Left lung (tissue), 10 donors: ENCODE measurements around the gene PLD1. TPM values are rescaled to one million over a fixed set of nuclear protein-coding genes. Genes with fewer than 3 reads are reported as not detected.
"Not testable (repeated sequence)": the region's sequence is repeated elsewhere in the genome, so short reads cannot be mapped to it uniquely, and the experiment has no call there.

Source experiments
- ATAC-seq: fragments of 200-7000 bp; cut with Tn5 transposase; one replicate; pipeline ENCODE4 v1.9.1; 2020; ENCODE audit warnings: moderate library complexity
- DNase-seq, 4 donors: peaks; one replicate each; pipeline ENCODE4 v3.0.0-alpha.2; 2013 to 2020
- H3K27ac ChIP-seq, 2 donors: fragments of 200-600 bp; sonication (generic) in 1 of 2; one replicate each; pipeline versions ENCODE4 v1.5.0 to v1.8.0; 2020 to 2021
- H3K27me3 ChIP-seq, 2 donors: fragments of 200-600 bp; sonication (generic) in 1 of 2; one replicate each; pipeline versions ENCODE4 v1.5.0 to v1.8.0; 2020 to 2021
- H3K36me3 ChIP-seq, 2 donors: fragments of 200-600 bp; sonication (generic) in 1 of 2; one replicate each; pipeline versions ENCODE4 v1.5.0 to v1.8.0; 2020 to 2021
- H3K4me1 ChIP-seq, 2 donors: fragments of 200-600 bp; one replicate each; pipeline ENCODE4 v1.8.0; 2021
- H3K4me3 ChIP-seq, 2 donors: fragments of 200-600 bp; sonication (generic) in 1 of 2; one replicate each; pipeline versions ENCODE4 v1.5.0 to v1.8.0; 2020 to 2021; ENCODE audit warnings: mild to moderate bottlenecking in 1 of 2
- H3K9me3 ChIP-seq, 2 donors: fragments of 200-600 bp; sonication (generic) in 1 of 2; one replicate each; pipeline versions ENCODE4 v1.5.0 to v1.8.0; 2020 to 2021
- intact Hi-C, 2 donors: fragments of 100-400 bp; cut with DNase I; formaldehyde crosslinking; loops; one replicate each; pipeline versions ENCODE4 v1.11.2 to v1.14.2; 2022
- polyA plus RNA-seq, 6 donors: library from polyadenylated mRNA; unstranded; fragments of 120-200 nt; gene quantifications; one replicate each; pipeline ENCODE4 v1.2.1, GENCODE V29; 2013; ENCODE audit not compliant: insufficient read length in 6 of 6
- total RNA-seq, 2 donors: library from RNA; stranded (reverse); fragmentation: NEBNext Ultra II Directional; extraction: Animal tissue kit (Norgen Biotek cat#: 25700); gene quantifications; one replicate each; pipeline ENCODE4 v1.2.1, GENCODE V29; 2021
- TF ChIP-seq, protein P1 (sequence below), 2 donors: fragments of 200-600 bp; sonication (generic) in 1 of 2; IDR thresholded peaks; one replicate each; pipeline versions ENCODE4 v1.5.0 to v1.8.0; 2021; ENCODE audit warnings: antibody characterized with exemption in 2 of 2
- donor health status: DM: no; HTN: yes; CAD: no.
- donor health status: DM: no; HTN: no; CAD: no.

Gene PLD1
- total and polyA plus RNA-seq, 8 donors = 2.9 to 18.7 (median 5.8) TPM

DNA sequence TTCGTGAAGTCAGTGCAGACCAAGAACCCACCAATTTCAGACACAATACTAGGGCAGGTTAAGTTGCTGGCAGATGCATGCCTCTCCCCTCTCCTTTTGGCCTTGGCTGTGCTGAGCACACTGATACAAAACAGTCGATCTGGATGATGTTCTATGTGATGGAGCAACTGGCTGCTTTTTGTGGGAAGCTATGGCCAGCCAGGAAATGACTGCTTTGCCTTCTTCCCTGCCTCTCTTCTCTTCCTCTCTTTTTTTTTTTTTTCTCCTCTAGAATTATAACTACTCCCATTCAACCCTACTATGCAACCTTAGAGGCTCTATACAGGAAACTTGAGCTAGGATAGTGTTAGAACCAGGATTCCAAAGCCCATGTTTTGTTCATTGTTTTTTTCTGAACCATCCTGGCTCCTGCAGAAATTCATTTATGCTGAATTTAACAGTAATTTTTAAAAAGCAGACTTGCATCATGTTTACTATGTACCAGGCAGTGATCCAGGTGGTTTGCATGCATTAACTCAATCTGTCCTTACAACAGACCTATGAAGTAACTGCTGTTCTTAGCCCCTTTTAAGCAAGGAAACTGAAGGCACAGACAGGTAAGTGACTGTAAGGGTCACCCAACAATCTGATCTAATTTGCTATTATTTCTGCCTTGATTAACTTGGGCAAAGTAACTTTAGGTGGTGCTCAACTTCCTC is 62.9 kb downstream of the PLD1 start:
- intact Hi-C loops = no loop called here
- Histone ChIP-seq H3K36me3 (no peaks in the 10 kb centered on the region), H3K27me3 (no peaks in the 10 kb centered on the region), H3K9me3 (no peaks in the 10 kb centered on the region), H3K4me1 (peaks cover 0 to 8% of the 10 kb centered on the region in 2 donors), H3K27ac (no peak overlapping the region), H3K4me3 (no peak overlapping the region)
- no peak for ATAC-seq
- TF ChIP-seq, protein P1, sequence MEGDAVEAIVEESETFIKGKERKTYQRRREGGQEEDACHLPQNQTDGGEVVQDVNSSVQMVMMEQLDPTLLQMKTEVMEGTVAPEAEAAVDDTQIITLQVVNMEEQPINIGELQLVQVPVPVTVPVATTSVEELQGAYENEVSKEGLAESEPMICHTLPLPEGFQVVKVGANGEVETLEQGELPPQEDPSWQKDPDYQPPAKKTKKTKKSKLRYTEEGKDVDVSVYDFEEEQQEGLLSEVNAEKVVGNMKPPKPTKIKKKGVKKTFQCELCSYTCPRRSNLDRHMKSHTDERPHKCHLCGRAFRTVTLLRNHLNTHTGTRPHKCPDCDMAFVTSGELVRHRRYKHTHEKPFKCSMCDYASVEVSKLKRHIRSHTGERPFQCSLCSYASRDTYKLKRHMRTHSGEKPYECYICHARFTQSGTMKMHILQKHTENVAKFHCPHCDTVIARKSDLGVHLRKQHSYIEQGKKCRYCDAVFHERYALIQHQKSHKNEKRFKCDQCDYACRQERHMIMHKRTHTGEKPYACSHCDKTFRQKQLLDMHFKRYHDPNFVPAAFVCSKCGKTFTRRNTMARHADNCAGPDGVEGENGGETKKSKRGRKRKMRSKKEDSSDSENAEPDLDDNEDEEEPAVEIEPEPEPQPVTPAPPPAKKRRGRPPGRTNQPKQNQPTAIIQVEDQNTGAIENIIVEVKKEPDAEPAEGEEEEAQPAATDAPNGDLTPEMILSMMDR (IDR thresholded peaks at IDR 0.05) = no peak
- DNase-seq = no peak

DNA sequence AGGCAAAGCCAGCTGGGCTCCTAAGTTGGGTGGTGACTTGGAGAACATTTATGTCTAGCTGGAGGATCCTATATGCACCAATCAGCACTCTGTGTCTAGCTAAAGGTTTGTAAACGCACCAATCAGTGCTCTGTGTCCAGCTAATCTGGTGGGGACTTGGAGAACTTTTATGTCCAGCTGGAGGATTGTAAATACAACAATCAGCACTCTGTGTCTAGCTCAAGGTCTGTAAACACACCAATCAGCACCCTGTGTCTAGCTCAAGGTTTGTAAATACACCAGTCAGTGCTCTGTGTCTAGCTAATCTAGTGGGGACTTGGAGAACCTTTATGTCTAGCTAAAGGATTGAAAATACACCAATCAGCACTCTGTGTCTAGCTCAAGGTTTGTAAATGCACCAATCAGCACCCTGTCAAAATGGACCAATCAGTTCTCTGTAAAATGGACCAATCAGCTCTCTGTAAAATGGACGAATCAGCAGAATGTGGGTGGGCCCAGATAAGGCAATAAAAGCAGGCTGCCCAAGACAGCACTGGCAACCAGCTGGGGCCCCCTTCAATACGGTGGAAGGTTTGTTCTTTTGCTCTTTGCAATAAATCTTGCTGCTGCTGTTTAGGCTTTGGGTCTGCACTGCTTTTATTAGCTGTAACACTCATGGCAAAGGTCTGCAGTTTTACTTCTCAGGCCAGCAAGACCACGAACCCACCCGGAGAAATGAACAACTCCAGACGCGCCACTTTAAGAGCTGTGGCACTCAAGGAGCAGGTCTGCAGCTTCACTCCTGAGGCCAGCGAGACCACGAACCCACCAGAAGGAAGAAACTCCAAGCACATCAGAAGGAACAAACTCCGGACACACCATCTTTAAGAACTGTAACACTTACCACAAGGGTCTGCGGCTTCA is 63.7 kb downstream of the PLD1 start:
- H3K27ac ChIP-seq, intact Hi-C loops, ATAC-seq, H3K4me1 ChIP-seq, H3K9me3 ChIP-seq, DNase-seq, H3K36me3 ChIP-seq, H3K27me3 ChIP-seq, H3K4me3 ChIP-seq: not testable (repeated sequence)

DNA sequence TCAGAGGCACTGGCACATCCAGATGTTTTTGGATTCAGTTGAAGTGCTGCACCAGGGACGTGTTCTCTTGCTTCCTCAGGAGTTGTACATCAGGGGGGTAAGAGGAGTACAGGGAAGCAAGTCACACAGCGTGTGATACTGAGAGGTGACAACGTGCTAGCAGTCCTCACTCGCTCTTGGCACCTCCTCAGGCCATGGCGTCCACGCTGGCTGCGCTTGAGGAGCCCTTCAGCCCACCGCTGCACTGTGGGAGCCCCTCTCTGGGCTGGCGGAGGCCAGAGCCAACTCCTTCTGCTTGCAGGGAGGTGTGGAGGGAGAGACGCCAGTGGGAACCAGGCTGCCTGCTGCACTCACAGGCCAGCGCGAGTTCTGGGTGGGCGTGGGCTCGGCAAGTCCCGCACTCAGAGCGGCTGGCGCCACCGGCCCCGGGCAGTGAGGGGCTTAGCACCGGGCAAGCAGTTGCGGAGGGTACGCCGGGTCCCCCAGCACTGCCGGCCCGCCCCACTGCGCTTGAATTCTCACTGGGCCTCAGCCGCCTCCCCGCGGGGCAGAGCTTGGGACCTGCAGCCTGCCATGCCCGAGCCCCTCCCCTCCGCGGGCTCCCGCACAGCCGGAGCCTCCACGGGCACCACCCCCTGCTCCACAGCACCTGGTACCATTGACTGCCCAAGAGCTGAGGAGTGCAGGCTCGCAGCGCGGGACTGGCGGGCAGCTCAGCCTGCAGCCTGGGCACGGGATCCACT is 64.5 kb downstream of the PLD1 start:
- Histone ChIP-seq H3K27ac (no peak overlapping the region), H3K4me1 (peaks cover 0 to 8% of the 10 kb centered on the region in 2 donors), H3K27me3 (no peaks in the 10 kb centered on the region), H3K9me3 (no peaks in the 10 kb centered on the region), H3K36me3 (no peaks in the 10 kb centered on the region), H3K4me3 (no peak overlapping the region)
- TF ChIP-seq, protein P1 (IDR thresholded peaks at IDR 0.05) = no peak
- intact Hi-C loops = no loop called here
- DNase-seq (peak in 1 of 4 donors; percentile 60), ATAC-seq (no peak)

DNA sequence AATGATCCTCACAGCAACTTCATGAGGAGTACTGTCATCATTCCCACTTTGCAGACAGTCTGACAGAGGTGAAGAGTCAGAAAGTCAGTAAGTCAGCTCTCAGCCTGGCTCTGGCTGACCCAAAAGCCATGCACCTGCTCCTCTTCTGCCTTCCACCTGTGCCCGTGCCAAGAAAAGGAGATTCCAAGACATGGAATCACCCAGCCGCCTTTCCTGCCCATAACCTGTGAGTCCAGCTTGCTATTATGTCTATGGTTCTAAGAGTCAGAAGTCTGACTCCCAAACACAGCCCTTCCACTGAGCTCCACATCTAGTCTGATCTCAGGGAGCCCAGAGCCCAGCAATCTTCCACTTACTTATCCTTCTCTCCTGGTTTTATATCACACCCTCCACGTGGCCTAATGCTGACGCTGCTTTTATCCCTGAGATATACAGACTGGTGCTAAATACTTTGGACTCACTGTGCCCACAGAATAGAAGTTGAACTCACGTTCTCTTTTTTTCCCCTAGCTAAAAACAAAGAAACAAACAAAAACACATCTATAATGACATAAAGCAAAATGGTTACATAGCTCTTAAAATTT is 66.0 kb downstream of the PLD1 start:
- ATAC-seq = no peak
- intact Hi-C loops = no loop called here
- no peak for DNase-seq
- TF ChIP-seq, protein P1 (IDR thresholded peaks at IDR 0.05) = no peak
- peaks cover 0 to 8% of the 10 kb centered on the region in 2 donors for H3K4me1 ChIP-seq
- H3K36me3 ChIP-seq = no peaks in the 10 kb centered on the region
- H3K4me3 ChIP-seq = no peak overlapping the region
- H3K27ac ChIP-seq = no peak overlapping the region
- no peaks in the 10 kb centered on the region for H3K27me3 ChIP-seq
- no peaks in the 10 kb centered on the region for H3K9me3 ChIP-seq

DNA sequence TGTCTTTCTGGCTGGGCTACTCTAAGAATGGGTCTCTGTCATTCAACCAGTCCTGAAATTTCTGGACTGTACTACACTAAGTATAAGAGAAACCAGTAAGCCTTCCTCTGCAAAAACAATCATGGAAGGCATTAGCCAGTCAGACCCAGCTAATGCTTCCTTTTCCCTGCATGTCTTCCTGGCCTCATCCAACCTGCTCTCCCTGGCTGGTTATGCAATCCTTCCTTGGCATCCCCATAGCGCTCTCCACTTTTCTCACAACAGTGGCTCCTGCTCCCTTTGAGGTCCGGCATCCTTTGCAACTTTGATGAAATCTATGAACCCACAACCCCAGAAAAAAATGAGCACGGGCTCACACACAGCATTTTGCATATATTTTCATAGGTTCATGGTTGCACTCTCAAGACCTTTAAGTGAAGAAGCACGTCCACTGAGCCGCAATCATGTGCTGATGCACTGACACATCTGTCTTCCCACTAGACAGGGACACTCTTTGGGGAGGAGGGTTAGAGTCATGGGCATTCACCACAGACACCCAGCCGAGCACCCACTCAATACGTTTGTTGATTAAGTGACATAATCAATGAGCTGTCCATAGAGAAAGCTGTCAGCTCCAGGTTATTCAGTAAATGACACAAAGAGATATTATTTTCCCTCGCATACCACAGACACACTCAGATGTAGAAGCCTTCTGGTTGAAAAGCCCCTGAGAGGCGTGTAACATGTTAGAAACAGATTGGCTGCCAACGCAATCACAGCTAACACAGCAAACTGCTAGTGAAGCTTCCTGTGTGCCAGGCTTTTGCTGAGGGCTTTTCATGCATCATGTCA is 66.7 kb downstream of the PLD1 start:
- no peak overlapping the region for H3K27ac ChIP-seq
- TF ChIP-seq, protein P1 (IDR thresholded peaks at IDR 0.05) = no peak
- H3K36me3 ChIP-seq = no peaks in the 10 kb centered on the region
- H3K27me3 ChIP-seq = no peaks in the 10 kb centered on the region
- H3K9me3 ChIP-seq = no peaks in the 10 kb centered on the region
- H3K4me1 ChIP-seq = peaks cover 0 to 8% of the 10 kb centered on the region in 2 donors
- intact Hi-C loops = no loop called here
- ATAC-seq = no peak
- DNase-seq = no peak
- H3K4me3 ChIP-seq = no peak overlapping the region
